HepG2 (cell line): Measurements from ENCODE around the gene AGRN. TPM values are rescaled to one million over a fixed set of nuclear protein-coding genes. Genes with fewer than 3 reads are reported as not detected.
A peak's percentile ranks its signal among the peaks of the same experiment; 100 is the strongest.

Experiments used
- ATRX ChIP-seq: sonication (generic); formaldehyde crosslinking; IDR thresholded peaks from 2 replicates; pipeline ENCODE4 v1.4.0; 2020; ENCODE audit warnings: missing genetic modification reagents, borderline replicate concordance
- CTCF ChIP-seq: sonication (generic); formaldehyde crosslinking; IDR thresholded peaks from 2 replicates; pipeline ENCODE4 v1.5.0; 2020; ENCODE audit warnings: mild to moderate bottlenecking, missing genetic modification reagents, moderate library complexity
- EED ChIP-seq: sonication (generic); formaldehyde crosslinking; IDR thresholded peaks from 2 replicates; pipeline ENCODE4 v1.5.0; 2020; ENCODE audit warnings: mild to moderate bottlenecking, missing genetic modification reagents
- EHMT2 ChIP-seq: fragments of 200-600 bp; sonication (generic); IDR thresholded peaks from 2 replicates; pipeline ENCODE4 v1.7.0; 2017; ENCODE audit warnings: antibody characterized with exemption, low read depth, low read length, borderline replicate concordance
- KLF16 ChIP-seq, 2 experiments: sonication (generic) in 1 of 2; formaldehyde crosslinking in 1 of 2; IDR thresholded peaks; 2 replicates each; pipeline versions ENCODE4 v1.6.1 to v1.8.0; 2016 to 2023; ENCODE audit warnings: missing genetic modification reagents in 2 of 2, missing compliant biosample characterization in 1 of 2
- KMT2B ChIP-seq: IDR thresholded peaks from 2 replicates; pipeline ENCODE4 v1.6.1; 2016; ENCODE audit warnings: missing genetic modification reagents, missing compliant biosample characterization
- MAZ ChIP-seq, 2 experiments: sonication (generic) in 1 of 2; formaldehyde crosslinking in 1 of 2; IDR thresholded peaks; 2 replicates each; pipeline versions ENCODE4 v1.5.0 to v1.6.1; 2012 to 2020; ENCODE audit warnings: low read depth in 2 of 2, mild to moderate bottlenecking in 2 of 2, borderline replicate concordance in 1 of 2, improper control_type of control experiment in 1 of 2, low read length in 1 of 2, missing genetic modification reagents in 1 of 2, moderate library complexity in 1 of 2
- MYC ChIP-seq: sonication (generic); formaldehyde crosslinking; IDR thresholded peaks from 2 replicates; pipeline ENCODE4 v1.9.0; 2021; ENCODE audit warnings: missing genetic modification reagents, borderline replicate concordance
- PAXIP1 ChIP-seq: sonication (generic); formaldehyde crosslinking; conservative IDR thresholded peaks from 2 replicates; pipeline ENCODE4 v1.4.0; 2020; ENCODE audit warnings: mild to moderate bottlenecking, missing genetic modification reagents, moderate library complexity
- RCOR2 ChIP-seq: IDR thresholded peaks from 2 replicates; pipeline ENCODE4 v1.6.1; 2016; ENCODE audit warnings: missing biosample characterization, missing genetic modification reagents
- REST ChIP-seq, 2 experiments: IDR thresholded peaks; 2 replicates each; pipeline ENCODE4 v1.6.1; 2011 to 2012; ENCODE audit warnings: low read length in 2 of 2, borderline replicate concordance in 1 of 2, low read depth in 1 of 2, mild to moderate bottlenecking in 1 of 2, moderate library complexity in 1 of 2
- REXO4 ChIP-seq: sonication (generic); formaldehyde crosslinking; IDR thresholded peaks from 2 replicates; pipeline ENCODE4 v1.8.0; 2022; ENCODE audit warnings: missing genetic modification reagents, mild to moderate bottlenecking, borderline replicate concordance
- ZBTB21 ChIP-seq: sonication (generic); formaldehyde crosslinking; IDR thresholded peaks from 2 replicates; pipeline ENCODE4 v1.4.0; 2020; ENCODE audit warnings: missing genetic modification reagents
- ZFAT ChIP-seq: sonication (generic); formaldehyde crosslinking; conservative IDR thresholded peaks from 2 replicates; pipeline ENCODE4 v1.8.1; 2023; ENCODE audit warnings: missing genetic modification reagents, inconsistent platforms
- ZNF17 ChIP-seq: sonication (generic); formaldehyde crosslinking; IDR thresholded peaks from 2 replicates; pipeline ENCODE4 v1.5.0; 2020; ENCODE audit warnings: mild to moderate bottlenecking, missing genetic modification reagents
- ZNF770 ChIP-seq: sonication (generic); formaldehyde crosslinking; IDR thresholded peaks from 2 replicates; pipeline ENCODE4 v1.5.0; 2020; ENCODE audit warnings: mild to moderate bottlenecking, missing genetic modification reagents
- polyA plus RNA-seq, 8 experiments: library from polyadenylated mRNA; depleted of rRNA in 3 of 8; stranded (reverse) in 7 of 8; unstranded in 1 of 8; fragments of >200 nt; fragmentation: Illumina TruSeq in 4 of 8; extraction: Trizol in 4 of 8; gene quantifications; 2 replicates each; pipeline versions ENCODE4 v1.2.1 to v1.2.3, GENCODE V29; 2011 to 2016; ENCODE audit warnings: low read depth in 4 of 8, missing spikeins in 1 of 8, mixed read lengths in 1 of 8; ENCODE audit not compliant: insufficient read depth in 1 of 8
- total RNA-seq, 5 experiments: library from RNA; depleted of rRNA; stranded (reverse); fragments of >200 nt; fragmentation: Illumina TruSeq; extraction: Trizol; gene quantifications; 2 replicates each; pipeline ENCODE4 v1.2.3, GENCODE V29; 2016; ENCODE audit warnings: low read depth in 1 of 5

Gene AGRN
- total and polyA plus RNA-seq, 2 of the 13 experiments (the other 11 are each of a cell fraction or from before 2014, with no cell fraction given) = 29.8 to 65.2 TPM

GRCh38 chr1:1069711-1070676 is 50.1 kb downstream of the AGRN start (continued):
- TF ChIP-seq MAZ (IDR thresholded peaks at IDR 0.05; ENCODE audit: borderline replicate concordance, low read depth, low read length) = no peak
- no peak for TF ChIP-seq MAZ (CRISPR knock-in tag; IDR thresholded peaks at IDR 0.05; ENCODE audit: low read depth)
- no peak for TF ChIP-seq EED (CRISPR knock-in tag)
- TF ChIP-seq KLF16 (CRISPR knock-in tag; IDR thresholded peaks at IDR 0.05) = no peak
- no peak for TF ChIP-seq MYC (CRISPR knock-in tag)
- TF ChIP-seq ATRX (CRISPR knock-in tag) = no peak
- no peak for TF ChIP-seq REXO4 (CRISPR knock-in tag)
- no peak for TF ChIP-seq KMT2B (CRISPR knock-in tag)
- TF ChIP-seq CTCF (CRISPR knock-in tag) = peak; percentile 19; the same call in 1 of the 2 replicates
- no peak for TF ChIP-seq ZBTB21
- 0 out of 2 replicates have a peak, but pooled peaks have one; percentile 28 for TF ChIP-seq PAXIP1 (CRISPR knock-in tag)
- no peak for TF ChIP-seq ZNF770 (CRISPR knock-in tag)
- TF ChIP-seq ZFAT (CRISPR knock-in tag) = no peak
- no peak for TF ChIP-seq RCOR2 (CRISPR knock-in tag)
- no peak for TF ChIP-seq REST (IDR thresholded peaks at IDR 0.05; ENCODE audit: borderline replicate concordance in 1 of 2, low read depth in 1 of 2, low read length in 2 of 2)
- TF ChIP-seq ZNF17 (CRISPR knock-in tag) = no peak
- no peak for TF ChIP-seq EHMT2
